NCI-H2171 treated with DMSO at 0.1 percent for 48 hours (cell line): Measurements from ENCODE around the gene ABCC12.
"Not testable (repeated sequence)": the region's sequence is repeated elsewhere in the genome, so short reads cannot be mapped to it uniquely, and the experiment has no call there.

Experiments
- DNase-seq: peaks from one replicate; lab custom pipeline; 2025; lab: John Stamatoyannopoulos, UW

The ABCC12 gene

GRCh38 chr16:48155926-48156789 lies at the start of gene ABCC12:
ABCC12 (minus strand) TSS chr16:48155993; CDS start chr16:48146424, 9,569 bp downstream.
- no peak for DNase-seq

GRCh38 chr16:48204825-48205151 lies 49.0 kb upstream of the ABCC12 start:
- no peak for DNase-seq

GRCh38 chr16:48203974-48204824 lies 48.4 kb upstream of the ABCC12 start:
- DNase-seq, result no peak

GRCh38 chr16:48201515-48202201 lies 45.9 kb upstream of the ABCC12 start:
- DNase-seq, result peak; percentile 1

GRCh38 chr16:48197294-48197693 lies 41.5 kb upstream of the ABCC12 start:
- DNase-seq, result peak; percentile 84

- DNase-seq, result peak; percentile 89
Observed at GRCh38 chr16:48194828-48195556, 39.2 kb upstream of the ABCC12 start.

GRCh38 chr16:48193846-48194245 lies 38.1 kb upstream of the ABCC12 start:
- no peak for DNase-seq

- DNase-seq, result no peak
Observed at GRCh38 chr16:48188449-48189102, 32.8 kb upstream of the ABCC12 start.

GRCh38 chr16:48187779-48188178 lies 32.0 kb upstream of the ABCC12 start:
- no peak for DNase-seq

- no peak for DNase-seq
Observed at GRCh38 chr16:48184681-48185080, 28.9 kb upstream of the ABCC12 start.

- DNase-seq, result peak; percentile 85
Observed at GRCh38 chr16:48182979-48183537, 27.3 kb upstream of the ABCC12 start.

GRCh38 chr16:48181746-48182520 lies 26.1 kb upstream of the ABCC12 start:
- peak; percentile 44 for DNase-seq

GRCh38 chr16:48180868-48181480 lies 25.2 kb upstream of the ABCC12 start:
- DNase-seq, result peak; percentile 13

GRCh38 chr16:48176635-48177408 lies 21.0 kb upstream of the ABCC12 start:
- DNase-seq, result no peak

GRCh38 chr16:48173889-48174288 lies 18.1 kb upstream of the ABCC12 start:
- DNase-seq, result no peak

- DNase-seq, result no peak
Observed at GRCh38 chr16:48172682-48173081, 16.9 kb upstream of the ABCC12 start.

- DNase-seq, result no peak
Observed at GRCh38 chr16:48169896-48170295, 14.1 kb upstream of the ABCC12 start.

GRCh38 chr16:48168075-48168474 lies 12.3 kb upstream of the ABCC12 start:
- no peak for DNase-seq

GRCh38 chr16:48166617-48167016 lies 10.8 kb upstream of the ABCC12 start:
- not testable (repeated sequence) for DNase-seq
